Suppressor macrophage treated with lipopolysaccharide for 1 hour (primary cell): ENCODE results near the gene CXCL6.

ENCODE experiments used
- DNase-seq, 3 donors: peaks; one replicate each; pipeline ENCODE4 v3.0.0-alpha.2; 2020 to 2022

Gene CXCL6

DNA sequence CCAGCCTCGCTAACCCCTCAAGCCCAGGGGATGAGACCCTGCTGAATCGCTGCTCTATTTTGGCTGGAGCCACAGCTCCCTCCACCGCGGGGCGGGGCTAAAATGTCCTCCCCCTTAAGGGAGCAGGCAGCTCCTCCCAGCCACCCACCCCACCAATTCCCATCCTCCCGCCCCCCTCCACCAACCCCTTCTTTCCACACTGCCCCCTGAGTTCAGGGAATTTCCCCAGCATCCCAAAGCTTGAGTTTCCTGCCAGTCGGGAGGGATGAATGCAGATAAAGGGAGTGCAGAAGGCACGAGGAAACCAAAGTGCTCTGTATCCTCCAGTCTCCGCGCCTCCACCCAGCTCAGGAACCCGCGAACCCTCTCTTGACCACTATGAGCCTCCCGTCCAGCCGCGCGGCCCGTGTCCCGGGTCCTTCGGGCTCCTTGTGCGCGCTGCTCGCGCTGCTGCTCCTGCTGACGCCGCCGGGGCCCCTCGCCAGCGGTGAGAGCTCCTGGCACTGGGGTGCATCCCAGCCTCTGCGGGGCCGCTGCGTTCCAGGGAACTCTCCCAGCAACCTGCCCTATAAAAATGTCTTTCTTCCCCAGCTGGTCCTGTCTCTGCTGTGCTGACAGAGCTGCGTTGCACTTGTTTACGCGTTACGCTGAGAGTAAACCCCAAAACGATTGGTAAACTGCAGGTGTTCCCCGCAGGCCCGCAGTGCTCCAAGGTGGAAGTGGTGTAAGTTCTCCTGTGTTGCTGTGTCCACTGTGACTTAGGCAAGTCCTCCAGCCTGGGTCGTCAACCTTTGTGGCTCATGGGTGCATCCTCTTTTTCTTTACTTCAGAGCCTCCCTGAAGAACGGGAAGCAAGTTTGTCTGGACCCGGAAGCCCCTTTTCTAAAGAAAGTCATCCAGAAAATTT is at the start of gene CXCL6:
Gene CXCL6, plus strand, starts transcription at position 306 of the 907 bp plus-strand sequence. Its CDS starts 73 bp downstream, at position 379.
- DNase-seq, result peak in 1 of 3 donors; percentile 41

DNA sequence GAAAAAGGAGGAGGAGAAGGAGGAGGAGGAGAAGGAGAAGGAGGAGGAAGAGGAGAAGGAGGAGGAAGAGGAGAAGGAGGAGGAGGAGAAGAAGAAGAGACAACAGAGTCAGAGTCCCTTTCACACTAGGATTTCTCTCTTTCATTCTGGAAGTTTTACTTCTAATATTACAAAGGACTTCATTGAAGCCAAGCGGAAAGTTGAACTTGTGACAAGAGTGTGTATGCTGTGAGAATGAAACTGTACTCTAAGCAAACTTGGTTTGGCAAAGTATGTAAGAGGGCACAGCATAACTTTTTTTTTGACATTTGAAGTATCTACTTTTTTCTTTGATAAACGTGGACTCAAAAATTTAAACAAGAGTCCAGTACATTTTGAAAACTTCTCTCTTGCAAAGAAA is 48.1 kb upstream of the CXCL6 start:
- DNase-seq, result no peak

DNA sequence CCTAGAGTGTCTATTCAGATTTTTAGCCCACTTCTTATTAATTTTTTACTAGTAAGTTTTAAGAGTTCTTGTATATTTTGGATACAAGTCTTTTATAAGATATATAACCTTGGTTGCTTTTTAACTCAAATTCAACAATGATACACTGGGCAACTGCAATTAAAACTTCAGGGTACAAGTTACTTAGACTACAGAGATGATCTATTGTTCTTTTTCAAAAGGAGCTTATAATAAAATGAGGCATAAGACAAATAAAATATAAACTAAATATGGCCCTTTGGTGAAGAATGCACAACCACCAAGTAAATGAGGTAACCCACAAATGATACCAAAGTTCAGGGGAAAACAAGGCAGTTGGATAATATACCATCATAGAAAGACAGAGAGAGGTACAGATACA is 37.6 kb upstream of the CXCL6 start:
- no peak for DNase-seq

DNA sequence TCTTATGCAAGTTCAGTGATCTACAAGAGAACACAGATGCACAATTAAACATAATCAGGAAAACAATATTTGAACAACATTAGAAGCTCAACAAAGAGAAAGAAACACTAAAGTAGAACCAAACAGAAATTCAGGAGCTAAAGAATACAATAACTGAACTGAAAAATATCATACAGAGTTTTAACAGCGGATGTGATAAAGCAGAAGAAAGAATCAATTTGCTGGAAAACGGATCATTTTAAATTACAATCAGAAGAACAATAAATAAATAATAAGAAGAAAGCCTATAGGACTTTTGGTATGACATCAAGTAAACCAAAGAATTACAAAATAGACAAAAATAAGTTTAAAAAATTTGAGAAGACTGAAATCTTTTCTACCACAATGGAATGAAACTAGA is 36.3 kb upstream of the CXCL6 start:
- DNase-seq, result no peak

DNA sequence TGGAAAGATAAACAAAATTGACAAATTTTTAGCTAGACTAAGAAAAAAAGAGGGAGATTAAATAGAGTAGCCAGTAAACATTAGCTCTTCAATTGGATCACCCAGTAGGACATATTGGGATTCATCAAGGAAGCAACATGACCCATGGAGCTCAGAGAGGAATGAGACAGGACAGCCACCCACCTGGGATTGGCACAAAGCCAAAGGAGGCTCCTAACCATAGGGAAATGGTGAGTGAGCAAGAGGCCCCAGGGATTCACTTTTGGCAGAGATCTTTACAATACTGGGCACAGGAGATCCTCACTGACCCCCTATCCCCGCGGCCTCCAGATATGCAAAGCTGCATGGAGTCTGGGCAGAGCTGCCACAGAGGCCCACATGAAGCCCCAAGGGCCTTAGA is 34.8 kb upstream of the CXCL6 start:
- no peak for DNase-seq

DNA sequence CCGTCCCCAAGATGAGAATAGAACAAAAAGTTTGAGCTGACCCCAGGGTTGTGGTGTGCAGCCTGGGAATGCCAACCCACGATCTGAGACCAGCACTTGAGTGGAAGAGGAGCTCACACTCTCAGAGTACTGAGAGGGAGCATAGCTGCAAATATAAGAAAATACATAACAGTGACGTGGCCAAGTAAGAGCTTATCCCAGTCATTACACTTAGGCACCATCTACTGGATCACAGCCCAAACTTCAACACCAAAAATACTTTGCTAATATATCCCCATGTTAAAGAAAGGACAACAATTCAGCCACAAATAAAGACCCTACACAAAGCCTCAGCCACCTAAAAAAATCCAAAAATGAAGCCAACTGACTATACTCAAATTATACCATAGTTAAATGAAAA is 33.3 kb upstream of the CXCL6 start:
- no peak for DNase-seq

DNA sequence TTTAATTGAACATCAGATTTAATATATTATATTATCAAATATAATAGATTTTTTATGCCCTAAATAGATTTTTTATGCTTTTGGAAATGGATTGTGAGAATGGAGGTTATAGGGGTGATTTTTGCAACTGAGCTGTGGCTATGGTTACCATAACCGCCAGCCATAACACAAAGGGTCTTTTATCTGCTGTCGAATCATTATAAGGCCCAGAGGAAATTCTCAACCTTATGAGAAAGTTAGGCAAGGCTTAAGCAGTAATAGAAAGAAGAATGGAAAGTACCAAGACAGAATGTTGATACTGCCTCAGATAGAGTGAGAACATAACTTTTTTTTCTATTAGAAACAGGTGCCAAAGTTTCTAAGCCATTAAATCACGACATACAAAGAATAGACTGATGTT is 26.3 kb upstream of the CXCL6 start:
- DNase-seq, result no peak

DNA sequence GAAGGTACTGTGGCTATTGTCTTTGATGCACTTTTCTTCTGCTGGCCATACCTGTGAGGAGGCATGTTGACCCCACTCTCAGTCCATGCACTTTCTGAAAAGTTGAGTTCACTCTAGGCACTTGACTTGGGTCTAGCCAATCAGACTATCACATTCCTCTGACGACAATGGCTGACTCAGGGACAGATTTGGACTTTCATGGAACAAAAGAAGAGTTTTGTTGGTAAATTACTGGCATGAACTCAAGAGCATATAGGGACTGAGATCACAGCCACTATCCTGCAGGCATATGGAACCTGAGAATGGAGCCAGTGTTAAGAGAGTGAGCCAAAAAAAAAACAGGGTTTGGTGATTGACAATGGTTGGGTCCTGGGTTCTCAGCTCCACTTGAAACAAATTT is 24.6 kb upstream of the CXCL6 start:
- no peak for DNase-seq

DNA sequence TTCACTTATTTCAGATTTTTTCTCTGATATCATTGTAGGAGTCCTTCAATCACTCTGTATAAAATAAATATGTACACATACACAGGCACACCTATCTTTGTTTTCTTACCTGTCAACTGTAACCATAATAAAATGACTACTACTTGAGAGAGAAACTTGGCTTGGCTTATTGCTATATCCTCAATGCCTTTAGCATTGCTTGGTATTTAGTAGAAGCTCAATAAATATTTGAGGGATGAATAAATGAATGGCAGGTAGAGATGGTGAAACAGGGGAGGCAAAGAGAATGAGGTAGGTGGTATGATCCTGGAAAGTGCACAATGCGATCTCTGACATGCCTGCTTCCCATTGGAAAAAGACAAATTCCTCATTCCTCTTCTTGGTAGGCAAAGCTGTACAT is 21.8 kb upstream of the CXCL6 start:
- no peak for DNase-seq

DNA sequence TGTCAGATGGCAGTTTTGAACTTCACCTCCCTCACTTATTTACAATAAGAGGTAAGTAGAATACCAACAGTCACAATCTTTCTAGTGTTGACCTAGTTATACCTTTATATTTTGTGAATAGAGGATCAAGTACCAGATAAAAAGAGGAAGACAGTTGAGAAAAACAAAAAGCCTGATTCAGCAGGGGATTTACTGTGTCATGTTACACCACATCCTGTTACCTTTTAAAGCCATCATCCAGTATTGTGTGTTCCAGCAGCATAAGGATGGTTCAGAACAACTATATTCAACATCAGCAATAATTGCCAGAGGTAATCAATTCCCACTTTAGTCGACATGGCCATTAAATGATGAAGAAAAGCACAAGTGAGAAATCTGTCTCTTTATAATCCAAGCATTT is 21.3 kb upstream of the CXCL6 start:
- peak; percentile 41 to 63 (median 57) for DNase-seq

DNA sequence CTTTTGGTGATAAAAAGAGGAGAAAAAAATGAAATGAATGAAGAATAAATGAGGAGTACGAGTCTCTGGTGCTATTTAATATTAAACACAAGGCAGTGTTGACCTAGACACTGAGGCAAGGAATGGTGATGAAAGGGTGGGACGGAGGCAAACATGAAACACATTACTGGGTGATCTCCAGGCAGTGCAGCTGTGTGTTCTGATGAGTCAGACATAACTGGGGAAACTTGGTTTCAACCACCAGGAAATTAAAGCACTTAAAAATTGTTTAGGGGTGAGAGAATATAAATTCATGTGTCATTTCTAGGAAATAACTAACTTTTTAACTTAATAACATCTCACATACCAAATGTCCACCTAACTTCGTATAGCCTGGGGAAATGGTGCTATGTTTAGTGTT is 19.7 kb upstream of the CXCL6 start:
- DNase-seq, result peak; percentile 62 to 78 (median 76)

DNA sequence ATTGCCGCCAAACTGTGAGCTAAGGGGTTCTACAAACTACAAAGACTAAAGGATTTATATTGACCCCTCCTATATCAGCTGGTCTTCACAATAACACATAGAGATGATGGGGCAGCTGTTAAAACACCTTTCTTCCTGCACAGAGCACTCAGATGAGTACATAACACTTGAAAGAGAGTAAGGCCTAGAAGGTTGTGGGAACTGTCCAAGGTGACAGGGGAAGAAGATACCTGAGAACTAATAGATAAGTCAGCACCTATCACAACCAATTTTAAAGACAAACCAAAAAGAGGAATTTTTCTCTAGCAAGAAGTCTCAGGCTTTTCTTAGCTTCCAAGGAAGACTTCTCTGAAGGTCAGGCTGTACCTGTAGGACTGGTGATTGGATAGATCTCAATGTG is 19.1 kb upstream of the CXCL6 start:
- no peak for DNase-seq

DNA sequence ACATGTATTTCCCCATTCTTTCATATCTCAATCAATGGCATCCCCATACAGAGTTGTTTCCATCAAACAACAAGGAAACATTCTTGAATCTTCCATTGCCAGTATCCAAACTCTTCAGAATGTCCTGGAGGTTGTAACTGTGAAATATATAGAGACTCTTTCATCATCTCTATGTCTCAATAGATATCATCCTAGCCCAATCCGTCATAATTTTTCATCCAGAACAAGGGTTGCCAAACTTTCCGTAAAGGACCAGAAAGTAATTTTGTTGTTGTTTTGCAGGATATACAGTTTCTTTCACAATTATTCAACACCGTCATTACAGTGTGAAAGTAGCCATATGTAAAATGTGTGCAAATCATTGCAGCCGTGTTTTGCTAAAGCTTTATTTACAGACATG is 15.2 kb upstream of the CXCL6 start:
- no peak for DNase-seq

DNA sequence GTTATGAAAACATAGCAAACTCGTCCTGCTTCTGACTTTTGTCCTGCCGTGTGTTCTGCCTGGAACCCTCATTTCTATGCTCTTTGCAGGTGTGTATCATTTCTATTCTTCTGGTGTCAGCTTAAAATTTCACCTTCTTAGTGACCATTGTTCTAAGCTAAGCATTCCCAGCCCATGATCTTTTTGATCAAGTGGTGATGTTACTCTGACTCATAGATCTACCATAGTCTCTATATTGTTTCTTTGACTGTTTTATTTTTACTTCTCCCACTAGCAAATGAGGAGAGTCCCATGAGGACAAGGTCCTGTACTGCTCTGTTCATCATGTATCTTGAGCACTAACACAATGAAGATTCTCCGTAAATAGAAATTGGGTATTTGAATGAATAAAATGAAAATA is 14.1 kb upstream of the CXCL6 start:
- no peak for DNase-seq

DNA sequence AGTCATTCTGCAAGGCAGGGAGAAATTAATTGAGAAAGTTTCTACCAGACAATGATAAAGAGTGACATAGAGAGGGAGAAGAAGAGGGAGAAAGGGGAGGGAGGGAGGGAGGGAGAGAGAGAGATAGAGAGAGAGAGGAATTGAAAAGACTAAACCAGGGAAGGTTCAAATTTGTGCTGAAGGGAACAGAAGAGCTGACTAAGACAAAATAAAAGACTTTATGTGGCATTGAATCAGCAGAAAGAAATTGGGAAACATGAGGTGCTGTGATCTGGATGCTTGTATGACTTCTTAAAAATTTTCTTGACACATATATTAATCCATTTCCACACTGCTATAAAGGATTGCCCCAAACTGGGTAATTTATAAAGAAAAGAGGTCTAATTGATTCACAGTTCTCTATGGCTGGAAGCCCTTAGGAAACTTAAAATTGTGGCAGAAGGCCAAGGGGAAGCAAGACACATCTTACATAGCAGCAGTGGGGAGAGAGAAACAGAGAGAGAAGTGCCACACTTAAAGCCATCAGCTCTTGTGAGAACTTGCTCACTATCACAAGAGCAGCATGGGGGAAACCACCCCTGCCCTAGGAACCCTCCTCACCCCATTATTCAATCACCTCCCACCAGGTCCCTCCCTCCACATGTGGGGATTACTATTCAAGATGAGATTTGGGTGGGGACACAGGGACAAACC is 13.5 kb upstream of the CXCL6 start:
- DNase-seq, result peak; percentile 64 to 73 (median 66)

DNA sequence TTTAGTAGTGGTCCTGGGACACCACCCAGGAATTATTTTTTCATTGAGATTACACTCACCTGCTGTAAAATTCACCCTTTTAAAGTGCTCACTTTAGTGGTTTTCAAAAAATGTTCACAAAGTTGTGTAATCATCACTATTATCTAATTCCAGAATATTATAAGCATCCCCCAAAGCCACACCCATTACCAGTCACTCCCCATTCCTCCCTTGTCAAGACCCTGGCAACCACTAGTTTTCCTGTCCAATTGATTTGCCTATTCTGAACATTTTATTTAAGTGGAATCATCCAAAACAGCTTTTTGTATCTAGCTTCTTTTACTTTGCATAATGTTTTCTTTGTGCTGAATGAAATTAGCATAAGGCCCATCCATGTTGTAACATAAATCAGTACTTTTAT is 12.7 kb upstream of the CXCL6 start:
- DNase-seq, result no peak

DNA sequence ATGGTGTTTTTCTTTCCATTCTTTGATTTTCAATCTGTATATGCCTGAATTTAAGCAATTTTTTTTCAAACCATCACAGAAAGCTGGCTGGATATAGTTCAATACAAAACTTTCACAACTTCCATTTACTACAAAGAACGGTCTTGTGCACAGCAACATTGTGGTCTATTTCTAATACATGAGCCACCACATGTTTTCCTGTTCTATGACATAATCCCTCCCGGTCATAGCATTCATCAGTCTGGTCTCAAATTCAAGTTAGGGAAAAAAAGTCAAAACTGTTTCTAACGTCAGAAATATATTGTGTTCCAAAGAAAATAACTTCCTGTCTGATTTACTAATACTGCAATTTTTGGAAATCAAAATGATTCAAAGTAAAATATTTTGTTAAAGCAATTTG is 7.5 kb upstream of the CXCL6 start:
- DNase-seq, result peak; percentile 48 to 74 (median 70)

DNA sequence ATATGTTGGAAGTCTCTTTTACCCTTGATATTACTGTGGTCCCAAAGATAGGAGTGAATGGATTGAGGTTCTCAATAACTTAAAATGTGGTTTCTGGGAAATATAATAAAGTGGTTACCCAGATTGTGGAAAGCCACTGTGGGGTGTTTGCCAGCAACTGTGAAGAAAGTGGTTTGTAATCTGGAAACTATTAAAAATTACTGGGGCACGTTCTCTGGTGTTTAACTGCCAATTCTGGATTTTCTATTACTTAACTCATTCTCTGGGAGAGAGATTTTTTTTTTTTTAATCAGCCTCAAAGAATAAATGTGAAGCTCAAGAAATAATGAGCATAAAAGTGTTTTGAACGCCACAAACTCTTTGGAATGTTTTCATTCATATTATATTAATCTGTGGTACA is 4.9 kb upstream of the CXCL6 start:
- DNase-seq, result no peak

DNA sequence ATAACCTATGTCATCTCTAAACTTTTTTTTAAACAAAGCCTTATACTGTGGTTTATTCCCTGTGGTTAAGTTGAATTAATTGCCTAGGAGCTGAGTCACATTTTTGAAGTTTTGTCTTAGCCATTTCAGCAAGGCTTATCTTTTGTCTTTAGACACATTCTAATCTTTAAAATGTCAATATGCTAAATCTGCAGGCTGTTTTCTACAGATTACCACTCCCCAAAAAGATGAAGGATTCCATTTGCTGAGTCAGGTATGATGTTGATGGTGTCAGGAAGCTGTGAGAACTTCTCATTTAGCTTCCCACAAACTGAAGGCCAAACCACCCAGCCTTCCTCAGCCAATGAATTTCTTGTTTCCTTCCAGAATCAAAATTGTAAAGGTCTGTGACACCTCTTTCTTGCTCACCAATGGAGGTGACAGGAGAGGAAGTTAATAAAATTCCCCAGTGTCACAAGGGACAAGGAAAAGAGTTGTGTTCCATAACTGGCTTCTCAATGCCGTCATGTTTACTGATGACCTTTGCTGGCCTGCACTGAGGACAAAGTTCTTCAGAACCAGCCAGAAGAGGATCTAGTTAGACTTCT is 3.7 kb upstream of the CXCL6 start:
- no peak for DNase-seq

DNA sequence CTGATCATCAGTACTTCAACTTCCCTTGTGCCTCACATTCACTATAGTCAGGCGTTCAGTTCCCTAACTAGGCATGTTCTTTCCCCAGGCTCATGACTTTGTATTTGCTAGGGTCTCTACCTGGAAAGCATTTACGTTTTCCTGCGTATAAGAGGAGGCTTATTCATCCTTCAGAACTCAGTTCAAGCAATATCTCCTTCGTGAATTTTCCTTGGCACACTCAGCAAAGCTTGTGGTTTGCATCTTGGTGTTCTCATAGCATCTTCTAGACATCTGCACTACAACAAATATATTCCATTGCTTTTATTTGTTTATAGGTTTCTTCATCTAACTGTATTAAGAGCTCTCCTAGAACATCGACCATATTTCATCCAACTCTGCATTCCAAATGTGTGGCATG is 2.6 kb downstream of the CXCL6 start:
- no peak for DNase-seq

DNA sequence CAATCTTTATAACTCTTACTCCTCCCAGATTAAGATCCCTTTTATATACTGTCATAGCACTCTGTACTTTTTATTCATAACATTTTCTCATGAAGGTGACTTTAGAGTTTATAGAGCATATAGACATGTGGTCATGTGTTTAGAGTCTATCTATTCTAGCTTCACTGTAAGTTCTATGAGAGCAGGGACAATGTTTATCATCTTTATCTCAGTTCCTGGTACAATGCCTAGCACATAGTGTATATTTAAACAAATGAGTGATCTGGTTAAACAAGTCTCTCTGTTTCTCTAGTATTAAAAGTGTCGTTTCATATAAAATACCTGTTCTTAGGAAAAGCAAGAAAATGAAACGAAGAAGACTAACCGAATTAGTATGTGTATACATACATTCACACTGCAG is 3.2 kb downstream of the CXCL6 start:
- no peak for DNase-seq

DNA sequence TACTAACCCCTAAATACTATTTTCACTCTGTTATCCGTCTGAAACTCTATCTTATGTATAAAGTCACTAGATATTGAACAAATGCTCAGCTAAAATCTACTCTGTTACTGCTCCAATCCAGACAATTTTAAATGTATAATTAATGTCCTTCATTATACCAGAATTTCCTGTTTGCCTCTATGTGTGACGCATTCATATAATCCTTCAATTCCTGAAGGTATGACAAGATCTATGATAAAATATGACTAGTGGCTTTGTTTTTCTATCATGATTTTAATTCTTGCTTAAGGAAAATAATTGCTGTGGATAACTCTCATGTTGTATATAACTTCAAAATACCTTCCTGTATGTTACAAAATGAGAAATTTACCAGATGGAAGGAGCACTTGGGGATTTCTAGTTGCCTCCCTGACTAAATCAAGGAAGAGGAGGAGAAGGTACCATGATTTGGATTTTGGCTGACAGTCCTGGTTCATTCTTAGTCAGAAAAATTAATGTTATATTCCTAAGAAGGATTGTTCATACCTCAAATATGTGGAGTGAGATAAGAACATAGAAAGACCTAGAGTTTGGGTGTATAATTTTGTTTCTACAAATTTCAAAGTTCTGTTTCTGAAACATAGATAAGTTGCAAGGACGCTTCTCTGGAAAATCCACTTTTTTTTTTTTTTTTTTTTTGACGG is 4.9 kb downstream of the CXCL6 start:
- DNase-seq, result no peak

DNA sequence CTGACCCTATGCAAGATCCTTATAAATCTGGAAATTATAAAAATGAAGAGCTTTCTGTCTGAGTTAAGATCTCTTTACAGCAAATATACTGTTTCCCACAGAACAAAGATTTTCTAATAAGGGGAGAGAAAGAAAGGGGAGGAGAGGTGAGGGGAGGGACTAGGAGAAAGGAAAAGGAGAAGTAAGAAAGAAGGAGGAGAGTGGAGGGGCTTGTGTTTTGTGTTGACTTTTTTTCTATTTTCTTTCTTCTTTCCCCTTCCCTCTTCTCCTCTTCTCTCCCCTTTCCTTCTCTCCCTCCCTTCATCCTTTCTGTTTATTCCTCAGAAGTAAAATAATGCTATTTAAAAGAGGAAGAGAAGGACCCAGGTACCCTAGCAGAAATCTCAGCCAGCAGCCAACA is 6.2 kb downstream of the CXCL6 start:
- DNase-seq, result no peak
